Skeletal muscle satellite cell (primary cell): ENCODE data around the gene CFAP410.

Experiments used
- H3K27me3 ChIP-seq: 2 replicates; pipeline ENCODE4 v1.7.0; 2013; ENCODE audit warnings: low read length; ENCODE audit not compliant: control insufficient read depth, insufficient read depth
- H3K36me3 ChIP-seq: 2 replicates; pipeline ENCODE4 v1.7.0; 2013; ENCODE audit warnings: mild to moderate bottlenecking, control low read depth, low read length; ENCODE audit not compliant: insufficient read depth
- H3K4me1 ChIP-seq: 2 replicates; pipeline ENCODE4 v1.7.0; 2013; ENCODE audit warnings: low read length; ENCODE audit not compliant: control insufficient read depth, insufficient read depth
- H3K4me2 ChIP-seq: 2 replicates; pipeline ENCODE4 v1.7.0; 2013; ENCODE audit warnings: mild to moderate bottlenecking, low read length
- H3K4me3 ChIP-seq: 2 replicates; pipeline ENCODE4 v1.7.0; 2013; ENCODE audit warnings: low read length
- H3K9ac ChIP-seq: 2 replicates; pipeline ENCODE4 v1.7.0; 2013; ENCODE audit warnings: mild to moderate bottlenecking, low read depth, low read length, moderate library complexity
- H3K9me3 ChIP-seq: replicated peaks from 2 replicates; pipeline ENCODE4 v1.7.0; 2013; ENCODE audit warnings: mild to moderate bottlenecking, control low read depth, low read length

The CFAP410 gene

GRCh38 chr21:44332965-44333364 lies 6.2 kb downstream of the CFAP410 start:
- no peak overlapping the region for H3K4me3 ChIP-seq
- H3K36me3 ChIP-seq = peaks cover 11% of the 10 kb centered on the region
- H3K27me3 ChIP-seq = no peaks in the 10 kb centered on the region
- H3K4me2 ChIP-seq = no peak overlapping the region
- H3K9me3 ChIP-seq = no peaks in the 10 kb centered on the region
- H3K9ac ChIP-seq = no peak overlapping the region
- H3K4me1 ChIP-seq = peaks cover 2% of the 10 kb centered on the region

GRCh38 chr21:44332383-44332782 lies 6.8 kb downstream of the CFAP410 start:
- no peaks in the 10 kb centered on the region for H3K27me3 ChIP-seq
- H3K4me1 ChIP-seq = no peaks in the 10 kb centered on the region
- no peak overlapping the region for H3K9ac ChIP-seq
- H3K9me3 ChIP-seq = no peaks in the 10 kb centered on the region
- H3K4me3 ChIP-seq = no peak overlapping the region
- peaks cover 14% of the 10 kb centered on the region for H3K36me3 ChIP-seq
- H3K4me2 ChIP-seq = no peak overlapping the region

GRCh38 chr21:44331650-44332307 lies 7.4 kb downstream of the CFAP410 start:
- Histone ChIP-seq H3K4me2 (no peak overlapping the region), H3K9ac (no peak overlapping the region), H3K36me3 (peaks cover 18% of the 10 kb centered on the region), H3K4me1 (no peaks in the 10 kb centered on the region), H3K9me3 (no peaks in the 10 kb centered on the region), H3K4me3 (no peak overlapping the region), H3K27me3 (no peaks in the 10 kb centered on the region)

- peaks cover 13% of the 10 kb centered on the region for H3K36me3 ChIP-seq
- H3K4me2 ChIP-seq = no peak overlapping the region
- H3K4me3 ChIP-seq = no peak overlapping the region
- no peaks in the 10 kb centered on the region for H3K27me3 ChIP-seq
- H3K9ac ChIP-seq = no peak overlapping the region
- no peaks in the 10 kb centered on the region for H3K9me3 ChIP-seq
- H3K4me1 ChIP-seq = no peaks in the 10 kb centered on the region
These were observed 8.0 kb downstream of the CFAP410 start for GRCh38 chr21:44331209-44331608.

- no peaks in the 10 kb centered on the region for H3K4me1 ChIP-seq
- no peaks in the 10 kb centered on the region for H3K9me3 ChIP-seq
- peaks cover 11% of the 10 kb centered on the region for H3K36me3 ChIP-seq
- H3K9ac ChIP-seq = no peak overlapping the region
- no peak overlapping the region for H3K4me2 ChIP-seq
- H3K4me3 ChIP-seq = no peak overlapping the region
- no peaks in the 10 kb centered on the region for H3K27me3 ChIP-seq
These were observed 8.5 kb downstream of the CFAP410 start for GRCh38 chr21:44330698-44331097.

- no peaks in the 10 kb centered on the region for H3K4me1 ChIP-seq
- no peak overlapping the region for H3K4me2 ChIP-seq
- no peaks in the 10 kb centered on the region for H3K9me3 ChIP-seq
- H3K4me3 ChIP-seq = no peak overlapping the region
- H3K9ac ChIP-seq = no peak overlapping the region
- H3K36me3 ChIP-seq = peaks cover 8% of the 10 kb centered on the region
- no peaks in the 10 kb centered on the region for H3K27me3 ChIP-seq
These were observed 9.1 kb downstream of the CFAP410 start for GRCh38 chr21:44329971-44330681.

GRCh38 chr21:44329086-44329889 lies 9.9 kb downstream of the CFAP410 start:
- no peaks in the 10 kb centered on the region for H3K27me3 ChIP-seq

GRCh38 chr21:44328242-44328895 lies 10.8 kb downstream of the CFAP410 start:
- H3K4me3 ChIP-seq = no peak overlapping the region
- no peaks in the 10 kb centered on the region for H3K27me3 ChIP-seq
- no peak overlapping the region for H3K4me2 ChIP-seq
- peaks cover 12% of the 10 kb centered on the region for H3K36me3 ChIP-seq
- no peaks in the 10 kb centered on the region for H3K4me1 ChIP-seq
- H3K9me3 ChIP-seq = no peaks in the 10 kb centered on the region
- H3K9ac ChIP-seq = no peak overlapping the region

More at GRCh38 chr21:44329086-44329889, 9.9 kb downstream of the CFAP410 start:
- Histone ChIP-seq H3K9me3 (no peaks in the 10 kb centered on the region), H3K4me3 (no peak overlapping the region), H3K4me1 (no peaks in the 10 kb centered on the region), H3K9ac (no peak overlapping the region), H3K4me2 (no peak overlapping the region), H3K36me3 (peaks cover 12% of the 10 kb centered on the region)

GRCh38 chr21:44327603-44327974 lies 11.6 kb downstream of the CFAP410 start:
- H3K9ac ChIP-seq = no peak overlapping the region
- H3K9me3 ChIP-seq = no peaks in the 10 kb centered on the region
- no peak overlapping the region for H3K4me2 ChIP-seq
- peaks cover 15% of the 10 kb centered on the region for H3K36me3 ChIP-seq
- no peak overlapping the region for H3K4me3 ChIP-seq
- no peaks in the 10 kb centered on the region for H3K4me1 ChIP-seq
- no peaks in the 10 kb centered on the region for H3K27me3 ChIP-seq

GRCh38 chr21:44326716-44327602 lies 12.2 kb downstream of the CFAP410 start:
- Histone ChIP-seq H3K4me2 (no peak overlapping the region), H3K27me3 (no peaks in the 10 kb centered on the region), H3K9ac (no peak overlapping the region), H3K4me1 (no peaks in the 10 kb centered on the region), H3K9me3 (no peaks in the 10 kb centered on the region), H3K36me3 (peaks cover 18% of the 10 kb centered on the region), H3K4me3 (no peak overlapping the region)
